Heart left ventricle (tissue), 16 donors: Measurements from ENCODE around the gene CPA3. TPM values are rescaled to one million over a fixed set of nuclear protein-coding genes. Genes with fewer than 3 reads are reported as not detected.

Experiments
- ATAC-seq, 4 donors: fragments of 200-7000 bp; cut with Tn5 transposase; one replicate each; pipeline ENCODE4 v1.9.1; 2020 to 2022; ENCODE audit warnings: moderate library complexity in 4 of 4, mild to moderate bottlenecking in 3 of 4, moderate number of reproducible peaks in 1 of 4
- DNase-seq, 5 donors: peaks; one replicate each; pipeline ENCODE4 v3.0.0-alpha.2; 2020
- H3K27ac ChIP-seq, 12 donors: fragments of 200-600 bp; sonication (generic) in 4 of 12; one replicate each; pipeline versions ENCODE4 v1.5.0 to v1.8.0; 2016 to 2022; ENCODE audit warnings: mild to moderate bottlenecking in 2 of 12
- H3K27me3 ChIP-seq, 9 donors: fragments of 200-600 bp; sonication (generic) in 2 of 9; one replicate each; pipeline versions ENCODE4 v1.5.1 to v1.8.0; 2016 to 2022; ENCODE audit warnings: mild to moderate bottlenecking in 3 of 9
- H3K36me3 ChIP-seq, 9 donors: fragments of 200-600 bp; sonication (generic) in 2 of 9; one replicate each; pipeline versions ENCODE4 v1.5.0 to v1.8.0; 2018 to 2022; ENCODE audit warnings: mild to moderate bottlenecking in 2 of 9
- H3K4me1 ChIP-seq, 12 donors: fragments of 200-600 bp; sonication (generic) in 4 of 12; one replicate each; pipeline versions ENCODE4 v1.5.0 to v1.8.0; 2016 to 2022; ENCODE audit warnings: mild to moderate bottlenecking in 3 of 12
- H3K4me3 ChIP-seq, 12 donors: fragments of 200-600 bp; sonication (generic) in 4 of 12; one replicate each; pipeline versions ENCODE4 v1.5.0 to v1.8.0; 2017 to 2022; ENCODE audit warnings: mild to moderate bottlenecking in 9 of 12, moderate library complexity in 4 of 12
- H3K9me3 ChIP-seq, 12 donors: fragments of 200-600 bp; sonication (generic) in 4 of 12; one replicate each; pipeline versions ENCODE4 v1.5.0 to v1.8.0; 2016 to 2022; ENCODE audit warnings: mild to moderate bottlenecking in 1 of 12
- POLR2A ChIP-seq, 2 donors: fragments of 450-650 bp; IDR thresholded peaks; one replicate each; pipeline ENCODE4 v1.6.1; 2017; ENCODE audit warnings: antibody characterized with exemption in 2 of 2, mild to moderate bottlenecking in 2 of 2, moderate library complexity in 2 of 2
- whole genome bisulfite sequencing, 4 donors: extraction: QIAGEN DNeasy Blood & Tissue Kit in 2 of 4; methylation state at CpG; one replicate each; pipeline versions ENCODE4 v1.1.5 to v1.1.7; 2013 to 2018; 5-methylcytosine and 5-hydroxymethylcytosine counted together
- intact Hi-C, 10 donors: fragments of 100-400 bp; cut with DNase I; formaldehyde crosslinking; loops; one replicate each; pipeline versions ENCODE4 v1.11.1 to v1.14.2; 2022
- polyA plus RNA-seq, 2 donors: library from polyadenylated mRNA; stranded (reverse); fragments of 200-250 nt; gene quantifications; one replicate each; pipeline ENCODE4 v1.2.3, GENCODE V29; 2013
- total RNA-seq, 9 donors: library from RNA; depleted of rRNA in 2 of 9; stranded (reverse); fragments of >200 nt in 2 of 9; fragmentation: NEBNext Ultra II Directional in 3 of 9; extraction: Animal tissue kit (Norgen Biotek cat#: 25700) in 3 of 9; gene quantifications; one replicate each; pipeline versions ENCODE4 v1.1.0 to v1.2.4, GENCODE V29; 2016 to 2023
- TF ChIP-seq, protein P1 (sequence below), 12 donors: fragments of 200-600 bp; sonication (generic) in 4 of 12; IDR thresholded peaks; one replicate each; pipeline versions ENCODE4 v1.5.0 to v1.8.0; 2018 to 2022; ENCODE audit warnings: antibody characterized with exemption in 12 of 12, mild to moderate bottlenecking in 5 of 12
- donor health status: ischemic (EF 13 %, LVEDD 7.1; RV severe dilation, severe dysfunction).
- donor health status: healthy with polysubstance abuse.
- donor health status: DM: no; HTN: yes; CAD: no.
- donor health status: DM: no; HTN: no; CAD: no.
- donor health status: ischemic (EF 25% LVEDD 6.9; RV normal size, moderate dysfunction).
- donor health status: ischemic (EF 25% LVEDD 5.7; RV mildly dilated, moderate dysfunction).
- donor health status: healthy.
- donor health status: DM: yes; HTN: yes; CAD: no.
- donor health status: ischemic (EF 35%, LVEDD 5.7; RV mildly dilated, moderate dysfunction).
- donor health status: nonischemic (EF 11% LVEDD 7.7; RV severe dilation, severe dysfunction).
- donor health status: DM: yes; HTN: yes; CAD: no.
- donor health status: PGD.
- donor health status: ischemic (EF 29% LVEDD 5.4; RV normal size, mild dysfunction).
- donor health status: nonischemic (EF 23%, LVEDD 6.1; RV moderate dilation, normal function).

The CPA3 gene
- total and polyA plus RNA-seq, 11 donors: 0.43 to 5.1 (median 0.98) TPM; not detected in 2

- Histone ChIP-seq H3K27me3 (no peaks in the 10 kb centered on the region), H3K4me3 (no peak overlapping the region), H3K9me3 (no peaks in the 10 kb centered on the region), H3K36me3 (no peaks in the 10 kb centered on the region), H3K4me1 (peaks cover 0 to 4% (median 0%) of the 10 kb centered on the region in 12 donors), H3K27ac (no peak overlapping the region)
- intact Hi-C loops: no loop called here
- DNase-seq (no peak), ATAC-seq (no peak)
- WGBS, 4 donors: 84 to 92% (median 90%) methylated on average over 1 of the region's 1 CpG
- no peak for TF ChIP-seq POLR2A (IDR thresholded peaks at IDR 0.05)
- TF ChIP-seq, protein P1, sequence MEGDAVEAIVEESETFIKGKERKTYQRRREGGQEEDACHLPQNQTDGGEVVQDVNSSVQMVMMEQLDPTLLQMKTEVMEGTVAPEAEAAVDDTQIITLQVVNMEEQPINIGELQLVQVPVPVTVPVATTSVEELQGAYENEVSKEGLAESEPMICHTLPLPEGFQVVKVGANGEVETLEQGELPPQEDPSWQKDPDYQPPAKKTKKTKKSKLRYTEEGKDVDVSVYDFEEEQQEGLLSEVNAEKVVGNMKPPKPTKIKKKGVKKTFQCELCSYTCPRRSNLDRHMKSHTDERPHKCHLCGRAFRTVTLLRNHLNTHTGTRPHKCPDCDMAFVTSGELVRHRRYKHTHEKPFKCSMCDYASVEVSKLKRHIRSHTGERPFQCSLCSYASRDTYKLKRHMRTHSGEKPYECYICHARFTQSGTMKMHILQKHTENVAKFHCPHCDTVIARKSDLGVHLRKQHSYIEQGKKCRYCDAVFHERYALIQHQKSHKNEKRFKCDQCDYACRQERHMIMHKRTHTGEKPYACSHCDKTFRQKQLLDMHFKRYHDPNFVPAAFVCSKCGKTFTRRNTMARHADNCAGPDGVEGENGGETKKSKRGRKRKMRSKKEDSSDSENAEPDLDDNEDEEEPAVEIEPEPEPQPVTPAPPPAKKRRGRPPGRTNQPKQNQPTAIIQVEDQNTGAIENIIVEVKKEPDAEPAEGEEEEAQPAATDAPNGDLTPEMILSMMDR (IDR thresholded peaks at IDR 0.05): no peak
These were observed 16.7 kb upstream of the CPA3 start for GRCh38 chr3:148848410-148848809.

DNA sequence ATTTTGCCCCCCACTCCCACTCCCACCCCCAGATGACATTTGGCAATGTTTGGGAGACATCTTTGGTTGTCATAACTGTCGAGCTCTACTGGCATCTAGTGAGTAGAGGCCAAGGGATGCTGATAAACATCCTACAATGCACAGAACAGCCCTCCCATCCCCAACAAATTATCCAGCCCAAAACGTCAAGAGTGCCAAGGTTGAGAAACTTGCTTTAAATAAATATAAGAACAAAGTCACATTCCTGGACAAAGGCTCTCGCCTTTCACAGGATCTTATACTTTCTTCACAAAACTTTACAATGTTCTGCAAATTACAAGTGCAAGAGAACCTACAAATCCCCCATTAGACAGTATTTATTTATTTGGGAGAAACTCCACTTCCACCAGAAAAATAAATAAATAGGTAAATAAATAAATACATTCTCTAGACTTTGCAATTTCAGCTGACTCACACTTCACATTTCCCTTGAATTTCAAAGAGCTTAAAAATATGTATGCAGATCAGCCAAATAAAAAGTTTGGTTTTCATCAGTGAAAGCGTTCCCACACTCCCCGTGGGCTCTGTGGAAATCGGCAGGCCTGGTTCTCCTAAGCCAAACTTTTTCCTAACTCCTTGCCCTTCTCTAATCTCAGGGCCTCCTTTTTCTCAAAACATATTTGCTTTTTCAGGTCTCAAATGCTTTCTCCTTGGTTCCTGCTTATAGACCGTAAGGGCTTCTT lies 12.7 kb upstream of the CPA3 start:
- ATAC-seq (no peak), DNase-seq (no peak)
- Histone ChIP-seq H3K36me3 (no peaks in the 10 kb centered on the region), H3K4me1 (peaks cover 0 to 4% (median 0%) of the 10 kb centered on the region in 12 donors), H3K27ac (no peak overlapping the region), H3K27me3 (no peaks in the 10 kb centered on the region), H3K4me3 (no peak overlapping the region), H3K9me3 (no peaks in the 10 kb centered on the region)
- WGBS, 4 donors: 62 to 75% (median 66%) methylated on average over 7 of the region's 7 CpGs
- TF ChIP-seq POLR2A (IDR thresholded peaks at IDR 0.05): no peak
- TF ChIP-seq, protein P1 (IDR thresholded peaks at IDR 0.05): no peak
- intact Hi-C loops: loop anchor here in 1 of 10 donors (10.0 kb wide), 1 partner anchor 422 kb away; no protein-coding TSS in a partner anchor

DNA sequence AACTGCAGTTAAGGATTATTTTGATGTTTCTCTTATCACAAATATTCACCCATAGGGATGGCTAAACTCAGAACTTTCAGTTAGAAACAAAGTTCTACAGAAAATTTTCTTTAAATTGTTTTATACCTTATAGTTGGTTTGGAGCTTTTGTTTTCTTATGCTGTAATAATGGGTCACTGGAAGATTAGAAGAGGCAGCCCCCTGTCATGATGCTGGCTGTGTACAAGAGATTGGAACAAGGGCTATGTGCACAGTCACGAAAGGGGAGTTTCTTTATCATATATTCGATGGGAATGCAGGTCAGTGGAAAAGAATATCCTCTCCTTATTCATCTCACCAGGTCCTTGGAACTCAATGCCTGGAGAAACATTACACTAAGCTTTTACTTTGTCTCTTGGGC lies 12.0 kb upstream of the CPA3 start:
- Histone ChIP-seq H3K27me3 (no peaks in the 10 kb centered on the region), H3K27ac (no peak overlapping the region), H3K4me1 (peaks cover 0 to 4% (median 0%) of the 10 kb centered on the region in 12 donors), H3K4me3 (no peak overlapping the region), H3K9me3 (no peaks in the 10 kb centered on the region), H3K36me3 (no peaks in the 10 kb centered on the region)
- TF ChIP-seq, protein P1 (IDR thresholded peaks at IDR 0.05): no peak
- no peak for TF ChIP-seq POLR2A (IDR thresholded peaks at IDR 0.05)
- ATAC-seq: no peak
- 59 to 85% (median 73%) methylated on average over 2 of the region's 2 CpGs for WGBS, 4 donors
- intact Hi-C loops: loop anchor here in 1 of 10 donors (10.0 kb wide), 1 partner anchor 422 kb away; no protein-coding TSS in a partner anchor
- no peak for DNase-seq

GRCh38 chr3:148854061-148854460 lies 11.0 kb upstream of the CPA3 start:
- intact Hi-C loops: loop anchor here in 1 of 10 donors (10.0 kb wide), 1 partner anchor 421 kb away; no protein-coding TSS in a partner anchor
- no peaks in the 10 kb centered on the region for H3K36me3 ChIP-seq
- TF ChIP-seq, protein P1 (IDR thresholded peaks at IDR 0.05): no peak
- no peak for TF ChIP-seq POLR2A (IDR thresholded peaks at IDR 0.05)
- DNase-seq: no peak
- no peaks in the 10 kb centered on the region for H3K9me3 ChIP-seq
- no peak overlapping the region for H3K4me3 ChIP-seq
- H3K27ac ChIP-seq: no peak overlapping the region
- no peaks in the 10 kb centered on the region for H3K27me3 ChIP-seq
- no peak for ATAC-seq
- H3K4me1 ChIP-seq: peaks cover 0 to 4% (median 0%) of the 10 kb centered on the region in 12 donors
